RWPE1 (cell line): Measurements from ENCODE around the gene ZC3H18.

Experiments
- CTCF ChIA-PET: fragments of 350-600 bp; sonication (Branson Sonifier 250); formaldehyde crosslinking; extraction: SDS; loops from one replicate; lab custom pipeline; 2021; lab: Yijun Ruan, JAX
- POLR2A ChIA-PET: fragments of 400-600 bp; formaldehyde crosslinking; extraction: SDS; loops from one replicate; lab custom pipeline; 2020; ENCODE audit warnings: antibody characterized with exemption; ENCODE audit not compliant: low non-redundant PET; lab: Yijun Ruan, JAX
- DNase-seq: peaks from one replicate; pipeline ENCODE4 v3.0.0; 2012; ENCODE audit warnings: low spot score
- H3K27ac ChIP-seq: fragments of 450-650 bp; 2 replicates; pipeline ENCODE4 v1.5.1; 2017
- TF ChIP-seq, protein P1 (sequence below): fragments of 450-650 bp; conservative IDR thresholded peaks from 2 replicates; pipeline ENCODE4 v1.5.1; 2017; ENCODE audit warnings: low read depth, mild to moderate bottlenecking

Gene ZC3H18

DNA sequence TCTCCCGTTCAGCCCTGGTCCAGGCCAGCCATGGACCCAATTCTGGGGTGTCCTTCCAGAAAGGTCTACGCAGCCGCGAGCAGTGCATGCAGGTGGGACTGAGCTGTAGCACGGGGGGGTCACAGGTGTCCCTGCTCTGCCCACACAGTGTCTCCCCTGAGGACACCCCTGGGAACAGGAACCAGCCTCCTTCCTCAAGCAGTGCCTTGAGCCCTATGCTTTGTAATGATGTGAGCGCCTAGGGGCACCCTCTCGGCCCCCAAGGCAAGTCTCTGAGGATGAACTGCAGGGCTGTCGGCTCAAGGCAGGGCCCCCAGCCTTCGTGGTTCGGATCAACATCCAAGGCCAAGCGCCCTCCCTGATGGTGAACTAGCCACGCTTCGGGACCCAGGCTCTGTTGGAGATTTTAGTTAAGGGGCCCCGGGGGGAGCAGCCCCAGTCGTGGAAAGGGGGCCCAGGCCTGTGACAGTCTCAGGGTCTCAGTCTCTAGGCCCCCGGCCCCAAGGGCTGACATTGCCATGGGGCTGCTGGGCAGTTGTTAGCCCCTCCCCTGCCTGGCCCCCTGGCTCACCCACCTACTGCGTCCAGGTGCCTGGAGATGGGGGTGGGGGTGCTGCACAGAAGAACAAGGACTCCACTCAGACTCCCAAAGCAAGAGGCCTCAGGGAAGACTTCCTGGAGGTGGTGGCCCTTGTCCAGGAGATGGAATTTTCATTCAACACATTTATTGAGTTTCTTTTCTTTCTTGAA is 70.5 kb downstream of the ZC3H18 start:
- POLR2A ChIA-PET, result no interaction called here
- H3K27ac ChIP-seq, result no peak overlapping the region
- DNase-seq, result no peak
- TF ChIP-seq, protein P1, sequence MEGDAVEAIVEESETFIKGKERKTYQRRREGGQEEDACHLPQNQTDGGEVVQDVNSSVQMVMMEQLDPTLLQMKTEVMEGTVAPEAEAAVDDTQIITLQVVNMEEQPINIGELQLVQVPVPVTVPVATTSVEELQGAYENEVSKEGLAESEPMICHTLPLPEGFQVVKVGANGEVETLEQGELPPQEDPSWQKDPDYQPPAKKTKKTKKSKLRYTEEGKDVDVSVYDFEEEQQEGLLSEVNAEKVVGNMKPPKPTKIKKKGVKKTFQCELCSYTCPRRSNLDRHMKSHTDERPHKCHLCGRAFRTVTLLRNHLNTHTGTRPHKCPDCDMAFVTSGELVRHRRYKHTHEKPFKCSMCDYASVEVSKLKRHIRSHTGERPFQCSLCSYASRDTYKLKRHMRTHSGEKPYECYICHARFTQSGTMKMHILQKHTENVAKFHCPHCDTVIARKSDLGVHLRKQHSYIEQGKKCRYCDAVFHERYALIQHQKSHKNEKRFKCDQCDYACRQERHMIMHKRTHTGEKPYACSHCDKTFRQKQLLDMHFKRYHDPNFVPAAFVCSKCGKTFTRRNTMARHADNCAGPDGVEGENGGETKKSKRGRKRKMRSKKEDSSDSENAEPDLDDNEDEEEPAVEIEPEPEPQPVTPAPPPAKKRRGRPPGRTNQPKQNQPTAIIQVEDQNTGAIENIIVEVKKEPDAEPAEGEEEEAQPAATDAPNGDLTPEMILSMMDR, result no peak
- CTCF ChIA-PET, result interaction anchor here (0.7 kb wide), 1 partner anchor 9 kb away, joined by 3 read pairs; no protein-coding TSS in a partner anchor

DNA sequence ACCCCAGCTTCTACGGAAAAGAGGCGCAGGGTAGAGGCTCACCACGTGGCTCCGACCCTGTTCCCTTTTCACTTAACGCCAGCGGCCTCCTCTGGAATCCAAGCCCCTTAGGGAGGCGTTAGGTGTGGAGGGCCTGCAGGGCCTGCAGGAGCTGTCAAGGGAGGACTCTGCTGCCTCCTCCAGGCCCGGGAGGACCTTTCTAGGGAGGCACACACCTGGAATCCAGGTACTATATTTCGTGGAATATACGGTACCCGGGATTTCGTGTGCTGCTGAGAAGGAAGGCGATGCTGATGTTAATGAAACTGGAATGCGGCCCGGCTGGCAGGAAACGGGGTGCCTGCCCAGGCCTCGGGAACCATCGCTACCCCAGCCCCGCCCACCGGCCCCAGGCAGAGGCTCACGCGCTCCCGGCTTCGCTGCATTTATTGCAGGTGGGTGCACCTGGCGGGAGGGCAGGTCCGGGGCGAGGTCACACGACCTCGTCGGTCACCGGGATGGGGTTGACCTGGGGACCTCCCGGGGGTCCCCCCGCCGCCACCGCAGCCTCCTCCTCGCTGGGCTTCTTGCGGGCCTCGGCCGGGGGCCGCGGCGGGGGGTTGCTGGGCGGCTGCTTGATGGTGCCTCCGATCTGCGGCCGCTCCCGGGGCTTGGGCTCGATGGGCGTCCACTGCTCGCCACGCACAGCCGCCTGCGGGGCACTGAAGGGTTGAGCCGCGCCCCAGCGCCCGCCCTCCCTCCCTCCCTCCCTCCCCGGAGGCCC is 72.9 kb downstream of the ZC3H18 start:
- H3K27ac ChIP-seq, result no peak overlapping the region
- POLR2A ChIA-PET, result no interaction called here
- CTCF ChIA-PET, result interaction anchor here (0.6 to 0.7 kb wide), 2 partner anchors 72 to 106 kb away, joined by 3 read pairs; no protein-coding TSS in a partner anchor
- no peak for DNase-seq
- TF ChIP-seq, protein P1, result no peak

DNA sequence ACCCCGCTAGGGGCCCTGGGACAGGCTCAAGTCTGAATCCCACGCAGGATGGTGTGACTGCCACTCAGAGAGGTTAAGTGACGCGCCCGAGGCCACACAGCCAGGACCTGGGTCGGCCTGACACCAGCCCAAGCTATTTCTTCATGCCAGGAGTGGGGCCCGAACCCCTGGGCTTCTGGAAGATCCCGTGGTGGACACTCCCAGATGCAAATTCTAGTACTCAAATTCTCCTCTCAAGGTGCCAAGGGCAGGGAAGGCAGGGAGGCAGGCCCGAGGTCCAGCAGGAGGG is 73.4 kb downstream of the ZC3H18 start:
- no peak for DNase-seq
- TF ChIP-seq, protein P1, result no peak
- ChIA-PET POLR2A (no interaction called here), CTCF (interaction anchor here (0.7 kb wide), 1 partner anchor 71 kb away, joined by 3 read pairs; no protein-coding TSS in a partner anchor)
- no peak overlapping the region for H3K27ac ChIP-seq

DNA sequence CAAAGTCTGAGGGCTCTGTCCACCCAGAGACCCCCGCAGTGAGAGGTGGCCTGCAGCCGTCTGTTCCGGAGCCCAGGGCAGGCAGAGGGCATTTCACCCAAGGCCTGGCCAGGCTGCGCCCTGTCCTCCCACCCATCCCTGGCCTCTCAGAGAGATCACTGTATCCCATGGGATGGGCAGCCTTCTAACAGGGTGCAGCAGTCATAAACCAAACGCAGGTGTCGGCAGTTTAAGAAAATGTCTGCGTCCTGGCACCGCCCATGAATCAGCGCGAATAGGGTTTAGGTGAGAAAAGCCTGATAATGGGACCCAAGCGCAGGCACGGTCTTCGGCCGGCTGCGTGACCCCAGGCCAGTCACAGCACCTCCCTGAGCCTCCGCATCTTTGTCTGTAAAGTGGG is 75.3 kb downstream of the ZC3H18 start:
- TF ChIP-seq, protein P1, result no peak
- DNase-seq, result no peak
- H3K27ac ChIP-seq, result no peak overlapping the region
- CTCF ChIA-PET, result no interaction called here
- POLR2A ChIA-PET, result no interaction called here

DNA sequence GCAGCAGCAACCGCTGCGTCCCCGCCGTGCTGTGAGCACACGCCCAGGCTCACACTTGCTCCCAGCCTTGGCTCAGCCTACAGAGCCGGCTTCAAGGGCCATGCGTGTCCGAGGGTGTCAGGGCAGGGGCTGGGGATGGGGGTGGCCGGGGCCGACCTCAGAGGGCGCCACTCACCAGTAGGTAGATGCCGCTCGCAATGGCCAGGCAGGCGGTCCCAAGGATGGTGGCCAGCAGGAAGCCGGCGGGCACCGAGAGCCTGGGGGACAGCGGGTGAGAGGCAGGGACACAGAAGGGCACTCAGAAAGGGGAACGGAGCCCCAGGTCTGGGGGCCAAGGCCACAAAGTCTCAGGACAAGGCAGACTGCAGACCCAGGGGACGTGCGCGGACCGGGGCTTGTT is 75.7 kb downstream of the ZC3H18 start:
- DNase-seq, result no peak
- TF ChIP-seq, protein P1, result no peak
- ChIA-PET POLR2A (no interaction called here), CTCF (no interaction called here)
- no peak overlapping the region for H3K27ac ChIP-seq

DNA sequence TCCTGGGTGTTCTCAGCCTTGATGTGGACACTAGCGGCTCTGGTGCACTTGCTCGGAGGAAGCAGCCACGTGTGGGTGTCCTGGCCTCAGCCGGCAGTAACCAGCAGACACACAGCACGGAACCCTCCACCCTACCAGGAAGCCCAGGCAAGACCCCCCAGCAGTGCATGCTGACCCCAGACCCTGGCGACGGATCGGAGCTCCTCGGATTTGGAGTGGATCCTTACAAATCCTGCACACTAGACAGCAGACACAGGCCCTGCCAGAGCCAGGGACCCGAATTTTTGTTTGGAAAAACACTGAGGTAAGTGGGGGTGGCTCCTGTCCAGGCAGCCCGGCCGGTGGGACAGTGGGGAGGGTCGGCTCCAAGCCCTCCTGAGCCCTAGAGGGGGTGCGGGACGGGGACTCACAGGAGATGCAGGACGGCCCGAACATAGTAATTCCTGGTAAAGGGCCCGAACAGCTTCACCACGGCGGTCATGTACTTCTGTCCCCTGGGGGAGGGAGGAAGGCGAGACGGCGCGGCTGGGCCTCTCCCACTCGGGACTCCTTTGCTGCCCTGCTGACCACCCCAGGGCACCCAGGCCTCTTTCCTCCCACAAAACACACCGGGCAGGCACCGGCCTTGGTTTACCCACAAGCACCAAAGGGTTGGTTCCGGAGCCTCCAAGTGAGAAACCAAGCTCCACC is 76.3 kb downstream of the ZC3H18 start:
- CTCF ChIA-PET, result no interaction called here
- no peak overlapping the region for H3K27ac ChIP-seq
- TF ChIP-seq, protein P1, result no peak
- POLR2A ChIA-PET, result no interaction called here
- no peak for DNase-seq
